GM18517 (cell line): Measurements from ENCODE around the gene SAMD4A.
"Not testable (repeated sequence)": the region's sequence is repeated elsewhere in the genome, so short reads cannot be mapped to it uniquely, and the experiment has no call there.

Experiments used
- ATAC-seq: cut with Tn5 transposase; IDR thresholded peaks from one replicate; pipeline ENCODE4 v1.9.1; 2021; ENCODE audit warnings: mild to moderate bottlenecking, moderate library complexity; ENCODE audit not compliant: unreplicated experiment

SAMD4A gene

GRCh38 chr14:54791001-54791400, 224.1 kb downstream of the SAMD4A start:
- ATAC-seq, result no peak

DNA sequence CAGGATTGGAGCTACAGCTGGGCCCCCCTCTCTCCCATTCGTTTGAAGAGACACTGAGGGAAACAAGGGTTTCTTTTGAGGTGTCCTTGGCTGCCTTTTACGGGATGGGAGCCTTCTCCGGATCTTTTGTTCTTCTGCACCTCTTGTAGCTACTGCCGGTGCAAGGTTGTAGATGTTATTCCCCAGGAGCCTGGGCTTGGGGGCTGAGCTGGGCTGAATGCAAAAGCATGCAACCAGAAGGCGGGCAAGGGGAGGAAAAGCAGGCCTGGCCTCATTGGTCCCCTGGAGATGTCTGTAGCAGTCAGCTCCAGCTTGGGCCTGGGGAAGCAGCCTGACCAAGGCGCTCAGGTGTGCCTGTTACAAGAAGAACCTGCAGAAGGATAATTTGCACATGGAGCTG, 225.4 kb downstream of the SAMD4A start:
- no peak for ATAC-seq

DNA sequence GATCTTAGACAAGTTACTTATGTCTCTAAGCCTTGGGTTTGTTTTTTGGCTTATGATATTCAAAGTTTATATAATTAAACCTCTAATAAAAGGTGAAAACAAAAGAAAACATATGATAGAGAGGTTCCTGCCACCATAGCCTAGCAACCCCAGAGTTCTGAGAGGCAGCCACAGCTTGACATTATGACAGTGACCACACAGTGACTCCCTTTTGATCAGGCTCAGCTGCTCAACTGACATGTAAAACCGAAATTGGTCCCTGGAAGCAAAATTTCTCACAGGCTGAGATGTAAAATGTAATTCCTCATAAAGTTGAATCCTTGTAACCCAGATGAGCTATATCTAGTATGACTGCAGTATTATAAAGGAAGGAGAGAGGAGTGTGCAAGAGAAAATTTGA, 227.2 kb downstream of the SAMD4A start:
- ATAC-seq, result no peak

GRCh38 chr14:54794796-54795195, 227.9 kb downstream of the SAMD4A start:
- no peak for ATAC-seq

GRCh38 chr14:54796961-54797360, 230.0 kb downstream of the SAMD4A start:
- no peak for ATAC-seq

DNA sequence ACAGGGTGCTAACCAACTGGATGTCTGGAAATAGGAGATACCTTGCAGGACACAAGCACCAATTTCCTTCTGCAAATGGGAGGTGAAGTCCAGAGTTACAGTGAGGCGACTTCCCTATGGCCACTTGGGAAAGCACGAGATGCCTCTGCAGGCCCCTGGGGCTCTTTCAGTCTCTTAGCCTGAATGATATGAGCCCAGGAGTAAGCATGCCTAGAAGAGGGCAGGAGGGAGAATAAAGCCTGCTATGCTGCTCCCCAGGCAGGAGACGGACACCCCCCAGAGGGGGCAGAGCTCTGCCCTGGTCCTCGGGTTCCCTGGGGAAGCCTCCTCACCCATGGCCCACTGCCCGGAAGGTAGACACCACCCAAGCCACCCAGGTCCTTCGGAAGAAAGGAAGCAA, 230.6 kb downstream of the SAMD4A start:
- ATAC-seq, result no peak

- no peak for ATAC-seq
Observed at GRCh38 chr14:54797986-54798385, 231.1 kb downstream of the SAMD4A start.

- no peak for ATAC-seq
Observed at GRCh38 chr14:54798465-54799124, 231.7 kb downstream of the SAMD4A start.

DNA sequence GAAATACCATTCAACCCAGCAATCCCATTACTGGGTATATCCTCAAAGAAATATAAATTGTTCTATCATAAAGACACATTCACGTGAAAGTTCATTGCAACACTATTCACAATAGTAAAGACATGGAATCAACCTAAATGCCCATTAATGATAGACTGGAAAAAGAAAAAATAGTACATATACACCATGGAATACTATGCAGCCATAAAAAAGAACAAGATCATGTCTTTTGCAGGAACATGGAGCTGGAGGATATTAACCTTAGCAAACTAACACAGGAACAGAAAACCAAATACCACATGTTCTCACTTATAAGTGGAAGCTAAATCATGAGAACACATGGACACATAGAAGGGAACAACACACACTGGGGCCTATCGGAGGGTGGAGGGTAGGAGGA, 234.6 kb downstream of the SAMD4A start:
- ATAC-seq, result not testable (repeated sequence)

- no peak for ATAC-seq
Observed at GRCh38 chr14:54803396-54803795, 236.5 kb downstream of the SAMD4A start.

DNA sequence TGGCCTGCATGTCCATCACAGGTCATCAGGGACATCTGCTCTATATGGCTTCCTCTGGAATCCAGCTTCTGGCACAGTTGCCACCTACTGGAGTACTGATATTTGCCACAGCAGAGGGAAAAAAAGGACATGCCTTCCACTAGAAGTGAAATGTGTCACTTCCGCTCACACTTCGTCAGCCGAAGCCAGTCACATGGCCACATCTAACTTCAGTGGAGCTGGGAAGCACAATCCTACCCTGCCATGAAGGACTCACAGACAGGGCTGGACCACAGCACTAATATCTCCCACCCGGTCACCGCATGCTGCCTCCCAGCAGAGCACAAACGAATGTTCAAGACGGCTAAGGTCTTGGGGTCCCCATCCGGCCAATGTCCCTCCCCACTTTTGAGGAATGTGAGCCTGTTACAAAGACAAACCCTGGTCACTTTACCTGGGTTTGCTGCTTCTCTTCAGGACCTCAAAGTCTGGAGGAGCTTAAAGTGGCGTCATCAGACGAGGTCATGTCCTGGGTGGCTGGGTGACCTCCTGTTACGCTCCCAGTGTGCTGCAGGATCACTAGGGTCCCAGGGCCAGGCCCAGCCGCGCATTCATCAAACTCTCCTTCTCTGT, 237.1 kb downstream of the SAMD4A start:
- ATAC-seq, result no peak

GRCh38 chr14:54804538-54805041, 237.7 kb downstream of the SAMD4A start:
- ATAC-seq, result no peak

DNA sequence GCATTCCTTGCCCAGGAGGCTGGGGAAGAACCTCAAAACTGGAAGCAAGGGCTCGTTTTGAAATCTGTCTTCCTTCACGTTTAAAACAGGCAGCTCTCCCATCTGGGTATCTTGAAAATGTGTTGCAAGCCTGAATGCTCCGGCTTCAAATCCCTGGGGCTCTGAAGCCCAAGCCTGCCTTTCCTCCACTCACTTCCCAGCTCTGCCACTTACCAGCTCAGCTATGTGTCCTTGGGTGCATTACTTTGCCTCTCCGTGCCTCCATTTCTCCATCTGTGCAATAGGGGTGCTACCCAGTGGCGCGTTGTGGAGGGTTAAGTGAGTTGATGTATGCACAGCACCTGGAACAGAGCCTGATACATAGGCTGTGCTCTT, 238.1 kb downstream of the SAMD4A start:
- no peak for ATAC-seq

DNA sequence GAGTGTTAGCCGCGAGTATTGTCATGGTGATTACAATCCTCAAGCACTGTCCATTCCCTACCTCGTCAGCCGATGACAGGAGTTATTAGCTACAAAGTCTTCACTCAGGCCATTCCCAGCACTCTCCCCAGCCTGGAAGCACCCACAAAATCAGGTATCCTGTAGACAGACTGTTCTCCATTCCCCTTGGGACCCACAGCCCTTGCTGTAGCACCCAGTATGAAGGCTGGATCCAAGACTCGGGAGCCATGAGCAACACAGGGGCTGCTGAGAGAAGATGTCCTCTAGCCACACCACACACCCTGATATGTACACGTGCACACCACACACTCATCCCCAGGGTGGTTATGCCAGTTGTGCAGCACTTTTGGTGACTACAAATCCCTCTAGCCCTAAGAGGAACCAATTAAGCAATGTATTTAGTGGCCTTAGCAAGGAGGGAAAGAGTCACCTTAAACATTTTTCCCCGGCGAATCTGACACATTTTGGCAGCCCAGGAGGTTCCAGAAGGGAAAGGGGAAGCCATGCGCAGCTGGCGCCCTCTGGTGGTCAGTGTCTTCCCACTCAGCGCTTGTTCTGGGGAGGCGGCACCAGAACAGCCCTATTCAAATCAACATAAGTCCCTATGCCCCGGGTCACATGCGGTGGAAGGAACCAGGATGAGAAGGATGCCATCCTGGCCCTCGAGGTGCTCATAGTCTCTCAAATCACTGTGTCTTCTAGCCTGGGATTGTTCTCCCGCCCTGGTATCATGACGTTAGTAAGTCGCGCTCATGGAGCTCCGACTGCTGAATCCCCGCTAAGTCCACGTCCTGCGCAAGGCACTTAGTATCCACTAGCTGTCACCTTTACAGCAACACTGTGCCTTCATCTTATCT, 238.8 kb downstream of the SAMD4A start:
- no peak for ATAC-seq

- no peak for ATAC-seq
Observed at GRCh38 chr14:54806616-54807015, 239.7 kb downstream of the SAMD4A start.

- no peak for ATAC-seq
Observed at GRCh38 chr14:54807428-54807827, 240.5 kb downstream of the SAMD4A start.

- ATAC-seq, result no peak
Observed at GRCh38 chr14:54807881-54808280, 241.0 kb downstream of the SAMD4A start.

DNA sequence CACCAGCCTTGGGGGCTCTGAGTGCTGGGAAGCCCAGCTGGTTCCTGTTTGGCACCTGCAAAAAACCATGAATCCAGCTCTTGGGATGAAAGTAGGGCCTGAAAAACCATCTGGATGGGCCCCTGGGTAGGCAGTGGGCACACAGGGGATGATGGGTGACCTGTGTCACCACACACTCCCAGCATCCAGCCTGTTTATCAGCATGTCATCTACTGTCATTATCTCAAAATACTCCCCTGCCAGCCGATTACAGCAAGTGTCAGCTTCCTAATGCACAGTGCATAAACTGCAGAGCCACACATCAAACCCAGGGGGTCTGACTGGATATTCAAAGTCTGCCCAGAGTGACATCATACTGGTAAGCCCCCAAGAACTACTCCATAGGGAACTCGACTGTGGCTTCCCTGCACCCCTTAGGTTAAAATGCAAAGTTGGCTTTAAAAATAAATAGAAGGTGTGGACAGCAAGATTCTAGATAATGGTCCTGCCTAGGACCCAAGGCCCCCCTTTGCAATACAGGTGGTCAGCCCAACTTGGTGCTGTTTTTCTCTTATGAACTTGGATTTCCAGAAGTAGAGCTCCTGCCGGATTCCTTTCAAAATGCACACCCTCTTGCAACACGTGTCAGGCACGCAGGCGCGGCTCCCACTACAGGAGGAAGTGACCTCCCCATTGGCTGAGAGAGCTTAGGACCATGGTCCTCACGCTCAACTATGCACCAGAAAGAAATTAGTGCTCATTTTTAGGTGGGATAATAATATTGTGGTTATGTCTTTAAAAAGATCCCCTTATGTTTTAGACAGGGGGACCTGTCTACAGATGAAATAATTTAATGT, 241.6 kb downstream of the SAMD4A start:
- no peak for ATAC-seq

DNA sequence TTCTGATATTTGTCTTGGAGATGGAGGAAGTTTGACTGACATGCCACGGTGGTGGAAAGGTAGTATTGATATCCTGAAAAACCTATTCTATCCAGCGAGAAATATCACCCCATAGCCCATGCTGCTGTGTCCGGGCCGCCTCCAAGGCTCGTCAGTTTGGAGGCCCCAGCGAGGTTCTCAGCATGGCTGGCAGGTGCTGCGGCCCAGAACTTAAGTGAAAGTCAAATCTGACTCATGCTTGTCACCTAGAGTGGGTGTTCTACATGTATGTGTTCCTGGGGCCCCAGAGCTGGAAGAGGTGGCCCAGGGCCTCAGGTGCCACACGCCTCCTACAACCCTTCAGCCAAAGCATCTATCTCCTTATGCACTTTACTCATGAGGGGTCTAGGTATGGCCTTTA, 242.8 kb downstream of the SAMD4A start:
- no peak for ATAC-seq

DNA sequence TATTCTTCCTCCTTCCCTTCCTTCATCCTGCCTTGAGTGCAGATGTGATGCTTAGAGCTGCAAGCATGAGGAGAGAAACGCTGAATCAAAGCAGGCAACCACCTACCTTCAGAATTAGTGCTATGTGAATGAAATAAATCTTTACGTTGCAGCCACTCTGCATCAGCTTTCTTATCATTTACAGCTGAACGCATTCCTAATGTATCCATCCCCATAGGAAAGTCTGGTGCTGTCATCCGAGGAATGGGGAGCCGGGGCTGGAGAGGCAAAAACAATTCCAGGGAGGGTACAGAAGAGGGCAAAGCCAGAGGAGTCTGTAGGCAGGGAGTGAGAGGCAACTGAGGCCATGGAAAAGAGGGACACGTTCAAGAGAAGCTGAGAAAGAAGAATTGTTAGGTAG, 245.7 kb downstream of the SAMD4A start:
- ATAC-seq, result no peak

- ATAC-seq, result no peak
Observed at GRCh38 chr14:54813081-54813480, 246.2 kb downstream of the SAMD4A start.
